KBM-7 (cell line): ENCODE data around the gene CEP128.
"Not testable (repeated sequence)": the region's sequence is repeated elsewhere in the genome, so short reads cannot be mapped to it uniquely, and the experiment has no call there.

Experiments
- DNase-seq: peaks from one replicate; pipeline ENCODE4 v3.0.0-alpha.2; 2015
- in situ Hi-C: fragments of 300-500 bp; cut with MboI; formaldehyde crosslinking; loops from 2 replicates; pipeline ENCODE4 v1.14.3; 2020; ENCODE audit warnings: low sequenced_read_pairs, low pct_unique_long_range_greater_than_20kb, mixed read lengths

Gene CEP128

GRCh38 chr14:80956102-80956501 is 14.6 kb upstream of the CEP128 start:
- no peak for DNase-seq
- in situ Hi-C loops: loop anchor here (25.0 kb wide), 1 partner anchor 506 kb away; no protein-coding TSS in a partner anchor

GRCh38 chr14:80955416-80955941 is 13.9 kb upstream of the CEP128 start, which contains the start of gene TSHR:
TSHR (plus strand) TSS chr14:80955621; CDS start chr14:80955681, 60 bp downstream.
- in situ Hi-C loops: loop anchor here (25.0 kb wide), 1 partner anchor 507 kb away; no protein-coding TSS in a partner anchor
- no peak for DNase-seq

- in situ Hi-C loops: loop anchor here (25.0 kb wide), 1 partner anchor 508 kb away; no protein-coding TSS in a partner anchor
- peak; percentile 67 for DNase-seq
Observed at GRCh38 chr14:80954687-80955299, 13.3 kb upstream of the CEP128 start.

GRCh38 chr14:80953211-80953610 is 11.7 kb upstream of the CEP128 start:
- not testable (repeated sequence) for DNase-seq
- in situ Hi-C loops: loop anchor here (25.0 kb wide), 1 partner anchor 509 kb away; no protein-coding TSS in a partner anchor

- in situ Hi-C loops: loop anchor here (25.0 kb wide), 1 partner anchor 511 kb away; no protein-coding TSS in a partner anchor
Observed at GRCh38 chr14:80951491-80951890, 10.0 kb upstream of the CEP128 start.

GRCh38 chr14:80948291-80948690 is 6.8 kb upstream of the CEP128 start:
- no peak for DNase-seq
- in situ Hi-C loops: no loop called here

More at GRCh38 chr14:80951491-80951890, 10.0 kb upstream of the CEP128 start:
- no peak for DNase-seq

GRCh38 chr14:80946797-80947196 is 5.3 kb upstream of the CEP128 start:
- no peak for DNase-seq
- in situ Hi-C loops: no loop called here

GRCh38 chr14:80946187-80946586 is 4.6 kb upstream of the CEP128 start:
- DNase-seq: no peak
- in situ Hi-C loops: no loop called here

- no peak for DNase-seq
- in situ Hi-C loops: no loop called here
Observed at GRCh38 chr14:80944861-80945617, 3.5 kb upstream of the CEP128 start.

GRCh38 chr14:80942191-80942600 is 658 bp upstream of the CEP128 start:
- DNase-seq: no peak
- in situ Hi-C loops: no loop called here

- DNase-seq: no peak
- in situ Hi-C loops: no loop called here
Observed at GRCh38 chr14:80940146-80940545, 1.4 kb downstream of the CEP128 start.

- no peak for DNase-seq
- in situ Hi-C loops: no loop called here
Observed at GRCh38 chr14:80933686-80934085, 7.9 kb downstream of the CEP128 start.

- in situ Hi-C loops: no loop called here
- DNase-seq: no peak
Observed at GRCh38 chr14:80933282-80933681, 8.3 kb downstream of the CEP128 start.

- in situ Hi-C loops: no loop called here
- DNase-seq: peak; percentile 85
Observed at GRCh38 chr14:80930836-80931389, 10.6 kb downstream of the CEP128 start.

- DNase-seq: no peak
- in situ Hi-C loops: no loop called here
Observed at GRCh38 chr14:80930095-80930494, 11.4 kb downstream of the CEP128 start.

GRCh38 chr14:80927083-80927989 is 14.2 kb downstream of the CEP128 start:
- no peak for DNase-seq
- in situ Hi-C loops: no loop called here

- in situ Hi-C loops: no loop called here
- DNase-seq: no peak
Observed at GRCh38 chr14:80926397-80927082, 15.0 kb downstream of the CEP128 start.

GRCh38 chr14:80924365-80925103 is 17.0 kb downstream of the CEP128 start:
- no peak for DNase-seq
- in situ Hi-C loops: no loop called here
